DMS114 treated with DMSO at 0.1 percent for 48 hours (cell line): ENCODE measurements around the gene PAN2.
"Not testable (repeated sequence)": the region's sequence is repeated elsewhere in the genome, so short reads cannot be mapped to it uniquely, and the experiment has no call there.

Experiments
- DNase-seq: peaks from one replicate; lab custom pipeline; 2025; ENCODE audit not compliant: unreplicated experiment; lab: John Stamatoyannopoulos, UW

The PAN2 gene

DNA sequence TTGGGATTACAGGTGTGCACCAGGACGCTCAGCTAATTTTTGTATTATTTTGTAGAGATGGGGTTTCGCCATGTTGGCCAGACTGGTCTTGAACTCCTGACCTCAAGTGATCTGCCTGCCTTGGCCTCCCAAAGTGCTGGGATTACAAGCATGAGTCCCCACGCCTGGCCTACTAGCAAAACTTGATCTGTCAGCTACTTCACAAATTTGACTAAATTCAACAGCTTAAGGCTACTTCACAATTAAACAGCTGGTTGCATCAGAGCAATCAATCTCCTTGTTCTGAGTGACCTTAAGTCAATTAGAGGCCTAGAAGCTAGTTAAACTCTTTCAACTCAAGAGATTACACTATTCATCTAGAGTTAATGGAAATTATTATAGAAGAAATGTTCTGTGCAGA, 54.9 kb downstream of the PAN2 start:
- DNase-seq: no peak

DNA sequence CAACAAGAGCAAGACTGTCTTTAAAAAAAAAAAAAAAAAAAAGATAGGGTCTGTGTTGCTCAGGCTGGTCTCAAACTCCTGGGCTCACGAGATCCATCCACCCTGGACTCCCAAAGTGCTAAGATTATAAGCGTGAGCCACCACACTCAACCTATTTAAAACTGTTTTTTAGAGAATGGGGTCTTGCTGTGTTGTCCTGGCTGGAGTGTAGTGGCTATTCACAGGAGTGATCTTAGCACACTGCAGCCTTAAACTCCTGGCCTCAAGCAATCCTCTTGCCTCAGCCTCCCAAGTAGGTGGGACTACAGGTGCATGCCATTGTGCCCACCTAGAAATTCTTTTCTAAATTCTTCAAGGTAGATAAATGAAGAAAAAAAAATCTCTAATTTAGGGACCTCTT, 59.5 kb downstream of the PAN2 start:
- no peak for DNase-seq

DNA sequence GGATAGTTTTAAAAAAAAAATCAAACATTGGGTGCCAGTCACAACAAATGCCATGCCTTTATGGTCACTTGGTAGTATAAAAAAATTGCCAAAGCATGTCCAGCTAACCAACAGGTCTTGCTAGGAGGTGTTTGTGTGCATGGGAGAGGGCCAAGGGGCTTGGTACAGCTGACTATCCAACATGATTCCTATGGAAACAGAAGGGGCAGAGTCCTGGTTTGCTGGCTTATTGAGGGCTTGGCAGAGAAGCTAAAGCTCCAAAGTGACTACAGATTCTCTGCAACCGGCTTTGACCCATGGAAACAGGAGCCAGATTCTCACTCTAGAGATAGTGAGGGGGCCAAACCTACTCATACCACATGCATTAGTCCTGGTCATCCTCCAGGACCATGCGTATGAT, 61.3 kb downstream of the PAN2 start:
- not testable (repeated sequence) for DNase-seq

DNA sequence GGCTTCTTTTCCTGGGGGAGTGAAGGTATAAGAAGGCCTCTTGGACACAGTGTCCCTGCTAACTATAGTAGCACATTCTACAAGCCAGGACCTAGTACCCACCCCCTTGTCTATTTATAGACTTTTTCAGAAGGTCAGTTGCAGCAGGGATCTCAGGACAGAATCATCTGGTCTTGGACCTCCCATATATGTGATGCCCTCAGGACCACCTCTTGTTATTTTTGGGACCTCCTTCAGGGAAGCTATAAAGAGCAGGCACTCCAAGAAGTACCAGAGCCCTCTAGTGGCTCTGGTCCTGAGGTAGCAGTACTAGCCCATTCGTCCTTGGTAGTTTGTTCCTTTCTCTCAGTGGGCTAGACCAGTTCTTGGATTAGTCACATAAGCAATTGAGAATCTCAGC, 62.8 kb downstream of the PAN2 start:
- peak; percentile 67 for DNase-seq

DNA sequence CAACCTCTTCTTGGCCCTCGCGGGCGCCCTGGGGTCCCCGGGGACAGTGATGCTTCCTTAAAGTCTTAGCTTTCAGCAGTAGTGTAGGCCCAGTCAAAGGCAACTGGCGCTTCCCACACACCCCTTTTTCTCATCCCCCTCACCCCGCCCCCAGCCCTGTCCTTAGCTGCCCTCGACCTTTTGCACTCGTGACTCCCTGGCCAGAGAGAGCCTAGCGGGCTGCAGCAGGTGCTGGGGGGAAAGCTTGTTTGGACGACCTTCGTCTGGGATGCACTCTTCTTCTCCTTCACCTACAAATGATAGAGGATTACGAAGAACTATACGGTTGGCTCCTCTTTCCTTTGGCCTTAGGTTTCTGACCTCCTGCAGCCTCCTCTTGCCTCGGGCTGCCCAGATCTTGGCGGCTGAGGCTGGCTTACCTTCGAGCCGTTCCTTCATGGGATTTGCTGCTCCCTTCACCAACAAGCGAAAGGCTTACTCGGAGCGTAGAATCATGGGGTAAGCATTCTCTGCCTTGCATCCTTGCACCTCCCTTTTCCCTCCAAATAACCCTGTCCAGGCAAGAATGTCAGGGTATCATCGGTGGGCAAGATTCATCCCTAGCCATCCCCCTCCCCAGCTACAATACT, 66.2 kb downstream of the PAN2 start:
- no peak for DNase-seq

DNA sequence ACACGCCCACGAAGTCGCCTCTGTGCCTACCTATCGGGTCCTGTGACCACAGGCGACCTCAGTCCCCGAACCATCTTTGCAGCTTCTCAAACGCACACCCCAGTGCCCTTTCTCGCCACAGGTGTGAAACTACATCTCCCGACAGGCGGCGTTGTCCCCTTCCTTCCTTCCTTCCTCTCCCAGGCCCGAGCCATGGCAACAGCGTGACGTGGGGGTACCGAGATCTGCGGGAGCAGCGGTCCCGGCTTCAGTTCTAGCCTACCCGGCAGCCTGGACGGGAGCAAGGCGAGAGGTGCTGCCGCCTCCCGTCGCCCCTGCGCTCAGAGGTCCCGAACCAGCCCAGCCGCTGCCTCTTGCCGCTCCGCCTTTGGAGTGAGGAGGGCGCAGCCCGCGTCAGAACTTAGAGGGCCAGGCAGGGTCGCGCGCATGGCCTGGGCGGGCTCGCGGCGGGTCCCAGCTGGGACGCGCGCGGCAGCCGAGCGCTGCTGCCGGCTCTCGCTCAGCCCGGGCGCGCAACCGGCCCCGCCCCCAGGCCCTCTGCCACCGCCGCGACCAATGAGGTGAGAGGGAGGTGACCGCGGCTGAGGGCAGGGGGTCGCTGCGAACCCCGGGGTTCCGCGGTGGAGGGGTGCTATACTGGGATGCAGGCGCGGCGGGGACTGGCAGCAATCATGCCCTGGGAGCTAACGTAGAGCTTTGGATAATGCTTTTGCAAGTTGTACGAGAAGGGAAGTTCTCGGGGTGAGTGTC, 66.9 kb downstream of the PAN2 start, which contains the start of gene COQ10A:
TSS of gene COQ10A (plus strand) at position 250 of the 750 bp plus-strand sequence. CDS start at position 427, 177 bp downstream.
- peak; percentile 84 for DNase-seq
